NCI-H187 treated with DMSO at 0.1 percent for 48 hours (cell line): ENCODE results near the gene ITIH2.

ENCODE experiments used
- DNase-seq: peaks from one replicate; lab custom pipeline; 2025; lab: John Stamatoyannopoulos, UW

The ITIH2 gene

DNA sequence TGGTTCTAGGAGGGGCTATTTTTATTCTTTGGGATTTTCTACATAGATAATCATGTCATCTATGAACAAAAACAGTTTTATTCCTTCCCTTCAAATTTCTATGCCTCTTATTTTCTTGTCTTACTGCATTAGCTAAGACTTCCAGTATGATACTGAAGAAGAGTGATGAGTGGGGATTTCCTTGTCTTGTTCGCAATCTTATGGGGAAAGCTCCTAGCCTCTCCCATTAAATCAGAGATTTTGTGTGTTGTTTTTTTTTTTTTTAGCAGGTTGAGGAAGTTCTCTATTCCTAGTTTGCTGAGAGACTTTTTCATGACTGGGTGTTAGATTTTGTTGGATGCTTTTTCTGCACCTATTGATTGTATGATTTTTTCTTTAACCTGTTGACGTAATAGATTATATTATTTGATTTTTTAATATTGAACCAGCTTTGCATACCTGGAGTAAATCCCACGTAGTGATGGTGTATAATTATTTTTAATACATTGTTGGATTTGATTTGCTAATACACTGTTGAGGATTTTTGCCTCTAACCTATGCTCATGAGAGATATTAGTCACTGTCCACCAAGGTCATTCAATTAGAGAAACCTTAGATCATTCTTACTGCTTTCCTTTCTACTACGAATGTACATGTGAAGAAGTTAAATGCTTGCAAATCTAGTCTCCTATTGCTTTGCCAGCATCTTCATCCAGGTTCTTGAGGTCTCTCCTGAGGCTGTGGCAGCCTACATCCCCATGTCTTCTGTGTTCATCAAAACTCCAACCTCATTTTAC is 91.3 kb downstream of the ITIH2 start:
- DNase-seq, result no peak

DNA sequence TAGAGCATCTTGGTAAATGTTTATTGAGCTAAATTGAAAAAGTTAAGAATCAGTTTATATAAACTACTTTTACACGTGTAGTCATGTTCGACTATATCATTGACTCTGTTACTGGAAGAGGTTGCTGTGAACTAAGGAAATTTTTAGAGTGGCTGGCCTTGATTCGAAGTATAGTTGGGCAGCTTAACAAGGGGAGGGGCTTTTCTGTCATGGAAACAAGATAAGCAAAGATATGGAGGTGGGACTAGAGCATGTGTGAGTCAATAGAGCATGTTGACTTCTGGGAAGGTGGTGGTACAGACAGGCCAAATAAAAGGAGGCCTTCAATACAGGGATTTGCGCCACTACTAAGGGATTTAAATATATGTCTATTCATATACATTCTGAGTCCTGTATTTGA is 92.5 kb downstream of the ITIH2 start:
- DNase-seq, result no peak

DNA sequence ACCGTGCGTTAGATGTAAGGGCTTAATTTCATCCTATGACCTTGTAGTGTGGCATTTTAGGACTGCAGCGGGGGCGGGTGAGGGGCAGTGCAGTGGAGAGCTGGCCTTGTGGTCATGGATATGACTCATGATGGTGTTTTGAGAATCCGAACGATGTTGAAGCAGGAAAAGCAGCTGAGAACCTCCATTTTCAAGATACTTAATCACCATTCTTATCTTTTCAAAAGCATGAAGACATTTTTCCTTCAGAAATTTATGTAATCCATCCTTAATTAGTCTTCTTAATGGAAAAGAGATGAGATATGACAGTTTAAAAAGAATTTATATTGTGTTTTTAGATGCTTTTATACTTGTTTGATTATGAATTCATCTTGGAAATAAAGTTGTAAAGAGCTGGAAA is 94.5 kb downstream of the ITIH2 start:
- no peak for DNase-seq
